Measurements from ENCODE around the gene EDN3.
"Not testable (repeated sequence)": the region's sequence is repeated elsewhere in the genome, so short reads cannot be mapped to it uniquely, and the experiment has no call there.

EDN3 gene

GRCh38 chr20:59331721-59332329 lies 31.4 kb downstream of the EDN3 start:
- in situ Hi-C loops (cut with MboI; ENCODE audit: low pct_unique_long_range_greater_than_20kb, low sequenced_read_pairs) = no loop called here
- no peak for DNase-seq

GRCh38 chr20:59333260-59333845 lies 32.9 kb downstream of the EDN3 start:
- DNase-seq = no peak
- in situ Hi-C loops (cut with MboI; ENCODE audit: low pct_unique_long_range_greater_than_20kb, low sequenced_read_pairs) = no loop called here

GRCh38 chr20:59333951-59334350 lies 33.5 kb downstream of the EDN3 start:
- in situ Hi-C loops (cut with MboI; ENCODE audit: low pct_unique_long_range_greater_than_20kb, low sequenced_read_pairs) = no loop called here
- DNase-seq = no peak

- in situ Hi-C loops (cut with MboI; ENCODE audit: low pct_unique_long_range_greater_than_20kb, low sequenced_read_pairs) = no loop called here
- DNase-seq = no peak
Observed at GRCh38 chr20:59334651-59335300, 34.4 kb downstream of the EDN3 start.

- in situ Hi-C loops (cut with MboI; ENCODE audit: low pct_unique_long_range_greater_than_20kb, low sequenced_read_pairs) = no loop called here
Observed at GRCh38 chr20:59335377-59335776, 35.0 kb downstream of the EDN3 start.

GRCh38 chr20:59336540-59336939 lies 36.1 kb downstream of the EDN3 start:
- in situ Hi-C loops (cut with MboI; ENCODE audit: low pct_unique_long_range_greater_than_20kb, low sequenced_read_pairs) = no loop called here
- DNase-seq = no peak

More at GRCh38 chr20:59335377-59335776, 35.0 kb downstream of the EDN3 start:
- no peak for DNase-seq

- DNase-seq; in situ Hi-C loops (cut with MboI; ENCODE audit: low pct_unique_long_range_greater_than_20kb, low sequenced_read_pairs): not testable (repeated sequence)
Observed at GRCh38 chr20:59338444-59338843, 38.0 kb downstream of the EDN3 start.

- in situ Hi-C loops (cut with MboI; ENCODE audit: low pct_unique_long_range_greater_than_20kb, low sequenced_read_pairs) = no loop called here
Observed at GRCh38 chr20:59340201-59340885, 39.9 kb downstream of the EDN3 start.

GRCh38 chr20:59341285-59342022 lies 41.0 kb downstream of the EDN3 start:
- in situ Hi-C loops (cut with MboI; ENCODE audit: low pct_unique_long_range_greater_than_20kb, low sequenced_read_pairs); DNase-seq: not testable (repeated sequence)

More at GRCh38 chr20:59340201-59340885, 39.9 kb downstream of the EDN3 start:
- DNase-seq = no peak

GRCh38 chr20:59342023-59342957 lies 41.9 kb downstream of the EDN3 start:
- in situ Hi-C loops (cut with MboI; ENCODE audit: low pct_unique_long_range_greater_than_20kb, low sequenced_read_pairs) = no loop called here
- DNase-seq = no peak

GRCh38 chr20:59346061-59346460 lies 45.6 kb downstream of the EDN3 start:
- in situ Hi-C loops (cut with MboI; ENCODE audit: low pct_unique_long_range_greater_than_20kb, low sequenced_read_pairs) = no loop called here
- DNase-seq = no peak

GRCh38 chr20:59349277-59349676 lies 48.9 kb downstream of the EDN3 start:
- in situ Hi-C loops (cut with MboI; ENCODE audit: low pct_unique_long_range_greater_than_20kb, low sequenced_read_pairs) = no loop called here
- DNase-seq = no peak

- in situ Hi-C loops (cut with MboI; ENCODE audit: low pct_unique_long_range_greater_than_20kb, low sequenced_read_pairs) = no loop called here
- DNase-seq = no peak
Observed at GRCh38 chr20:59350330-59351156, 50.1 kb downstream of the EDN3 start.

- in situ Hi-C loops (cut with MboI; ENCODE audit: low pct_unique_long_range_greater_than_20kb, low sequenced_read_pairs) = no loop called here
Observed at GRCh38 chr20:59351157-59352040, 51.0 kb downstream of the EDN3 start.

GRCh38 chr20:59352541-59352940 lies 52.1 kb downstream of the EDN3 start:
- no peak for DNase-seq
- in situ Hi-C loops (cut with MboI; ENCODE audit: low pct_unique_long_range_greater_than_20kb, low sequenced_read_pairs) = no loop called here

More at GRCh38 chr20:59351157-59352040, 51.0 kb downstream of the EDN3 start:
- no peak for DNase-seq

- DNase-seq = no peak
- in situ Hi-C loops (cut with MboI; ENCODE audit: low pct_unique_long_range_greater_than_20kb, low sequenced_read_pairs) = no loop called here
Observed at GRCh38 chr20:59352990-59353389, 52.6 kb downstream of the EDN3 start.

GRCh38 chr20:59354460-59354859 lies 54.0 kb downstream of the EDN3 start:
- in situ Hi-C loops (cut with MboI; ENCODE audit: low pct_unique_long_range_greater_than_20kb, low sequenced_read_pairs) = no loop called here
- DNase-seq = no peak
